OCI-LY3 (cell line): ENCODE results near the gene RXRA.

Experiments used
- EZH2phosphoT487 ChIP-seq: fragments of 200-600 bp; shearing (Covaris generic); IDR thresholded peaks from 2 replicates; pipeline ENCODE4 v1.6.1; 2018; ENCODE audit warnings: antibody characterized with exemption, mixed run types, low read depth
- TF ChIP-seq, protein P1 (sequence below): fragments of 200-600, 300-600 bp; sonication (generic); IDR thresholded peaks from 2 replicates; pipeline ENCODE4 v1.5.1; 2014; ENCODE audit warnings: antibody characterized with exemption, low read length, low read depth

GRCh38 chr9:134316449-134317160 is 9.7 kb upstream of the RXRA start:
- TF ChIP-seq, protein P1, sequence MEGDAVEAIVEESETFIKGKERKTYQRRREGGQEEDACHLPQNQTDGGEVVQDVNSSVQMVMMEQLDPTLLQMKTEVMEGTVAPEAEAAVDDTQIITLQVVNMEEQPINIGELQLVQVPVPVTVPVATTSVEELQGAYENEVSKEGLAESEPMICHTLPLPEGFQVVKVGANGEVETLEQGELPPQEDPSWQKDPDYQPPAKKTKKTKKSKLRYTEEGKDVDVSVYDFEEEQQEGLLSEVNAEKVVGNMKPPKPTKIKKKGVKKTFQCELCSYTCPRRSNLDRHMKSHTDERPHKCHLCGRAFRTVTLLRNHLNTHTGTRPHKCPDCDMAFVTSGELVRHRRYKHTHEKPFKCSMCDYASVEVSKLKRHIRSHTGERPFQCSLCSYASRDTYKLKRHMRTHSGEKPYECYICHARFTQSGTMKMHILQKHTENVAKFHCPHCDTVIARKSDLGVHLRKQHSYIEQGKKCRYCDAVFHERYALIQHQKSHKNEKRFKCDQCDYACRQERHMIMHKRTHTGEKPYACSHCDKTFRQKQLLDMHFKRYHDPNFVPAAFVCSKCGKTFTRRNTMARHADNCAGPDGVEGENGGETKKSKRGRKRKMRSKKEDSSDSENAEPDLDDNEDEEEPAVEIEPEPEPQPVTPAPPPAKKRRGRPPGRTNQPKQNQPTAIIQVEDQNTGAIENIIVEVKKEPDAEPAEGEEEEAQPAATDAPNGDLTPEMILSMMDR: no peak
- no peak for TF ChIP-seq EZH2phosphoT487
